Activated T-cell treated with anti-CD3 and anti-CD28 coated beads, Interleukin-2, amount 50 U/mL, for 48 hours (primary cell): ENCODE results near the gene SSH2.

Source experiments
- DNase-seq, 2 experiments: peaks; one replicate each; pipeline ENCODE4 v3.0.0-alpha.2; 2020

The SSH2 gene

GRCh38 chr17:29776026-29776425 is 154.0 kb downstream of the SSH2 start:
- DNase-seq: no peak

- no peak for DNase-seq
Observed at GRCh38 chr17:29772981-29773380, 157.0 kb downstream of the SSH2 start.

GRCh38 chr17:29771546-29771945 is 158.5 kb downstream of the SSH2 start:
- no peak for DNase-seq

- DNase-seq: no peak
Observed at GRCh38 chr17:29769225-29769624, 160.8 kb downstream of the SSH2 start.

GRCh38 chr17:29766796-29767327 is 163.2 kb downstream of the SSH2 start:
- no peak for DNase-seq

- no peak for DNase-seq
Observed at GRCh38 chr17:29764748-29765147, 165.3 kb downstream of the SSH2 start.

- DNase-seq: no peak
Observed at GRCh38 chr17:29764217-29764616, 165.8 kb downstream of the SSH2 start.

GRCh38 chr17:29763273-29763672 is 166.8 kb downstream of the SSH2 start:
- no peak for DNase-seq

- peak; percentile 93 to 96 for DNase-seq
Observed at GRCh38 chr17:29761040-29761761, 168.8 kb downstream of the SSH2 start.

- DNase-seq: peak; percentile 45 to 63
Observed at GRCh38 chr17:29760279-29761039, 169.6 kb downstream of the SSH2 start.

- DNase-seq: no peak
Observed at GRCh38 chr17:29758255-29758654, 171.8 kb downstream of the SSH2 start.

GRCh38 chr17:29757788-29758187 is 172.2 kb downstream of the SSH2 start:
- DNase-seq: no peak

- no peak for DNase-seq
Observed at GRCh38 chr17:29753845-29754439, 176.1 kb downstream of the SSH2 start.

- DNase-seq: no peak
Observed at GRCh38 chr17:29749045-29749825, 180.8 kb downstream of the SSH2 start.

- no peak for DNase-seq
Observed at GRCh38 chr17:29748400-29748799, 181.6 kb downstream of the SSH2 start.

GRCh38 chr17:29747660-29748059 is 182.4 kb downstream of the SSH2 start:
- DNase-seq: no peak

- no peak for DNase-seq
Observed at GRCh38 chr17:29746669-29747068, 183.4 kb downstream of the SSH2 start.

- DNase-seq: no peak
Observed at GRCh38 chr17:29744121-29744520, 185.9 kb downstream of the SSH2 start.

GRCh38 chr17:29742210-29742513 is 187.9 kb downstream of the SSH2 start:
- no peak for DNase-seq

- no peak for DNase-seq
Observed at GRCh38 chr17:29740017-29740416, 190.0 kb downstream of the SSH2 start.

GRCh38 chr17:29734640-29735039 is 195.4 kb downstream of the SSH2 start:
- no peak for DNase-seq

- no peak for DNase-seq
Observed at GRCh38 chr17:29733166-29733565, 196.9 kb downstream of the SSH2 start.

- DNase-seq: no peak
Observed at GRCh38 chr17:29732613-29733012, 197.4 kb downstream of the SSH2 start.
